SHP77 treated with DMSO at 0.1 percent for 48 hours (cell line): ENCODE measurements around the gene HMOX1.

ENCODE experiments used
- DNase-seq: peaks from one replicate; lab custom pipeline; 2025; lab: John Stamatoyannopoulos, UW

Gene HMOX1

GRCh38 chr22:35406443-35406842 lies 25.5 kb downstream of the HMOX1 start:
- DNase-seq: no peak

DNA sequence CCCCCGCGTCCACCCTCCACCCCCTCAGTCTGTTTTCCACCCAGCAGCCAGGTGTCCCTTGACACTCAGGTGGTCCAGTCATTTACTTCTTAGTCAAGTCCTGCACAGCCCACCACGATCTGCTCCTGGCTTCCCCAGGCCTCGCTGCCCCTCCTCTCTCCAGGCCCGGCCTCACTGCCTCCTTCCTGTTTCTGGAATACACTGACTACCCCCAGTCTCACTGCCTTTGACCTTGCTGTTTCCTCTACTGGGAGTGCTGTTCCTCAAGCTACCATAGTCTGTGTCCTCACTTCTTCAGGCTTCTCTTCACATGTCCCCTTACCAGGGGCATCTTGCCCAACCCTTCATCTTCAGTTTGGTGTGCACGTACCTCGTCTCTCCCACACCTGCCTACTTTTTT lies 26.5 kb downstream of the HMOX1 start:
- no peak for DNase-seq

DNA sequence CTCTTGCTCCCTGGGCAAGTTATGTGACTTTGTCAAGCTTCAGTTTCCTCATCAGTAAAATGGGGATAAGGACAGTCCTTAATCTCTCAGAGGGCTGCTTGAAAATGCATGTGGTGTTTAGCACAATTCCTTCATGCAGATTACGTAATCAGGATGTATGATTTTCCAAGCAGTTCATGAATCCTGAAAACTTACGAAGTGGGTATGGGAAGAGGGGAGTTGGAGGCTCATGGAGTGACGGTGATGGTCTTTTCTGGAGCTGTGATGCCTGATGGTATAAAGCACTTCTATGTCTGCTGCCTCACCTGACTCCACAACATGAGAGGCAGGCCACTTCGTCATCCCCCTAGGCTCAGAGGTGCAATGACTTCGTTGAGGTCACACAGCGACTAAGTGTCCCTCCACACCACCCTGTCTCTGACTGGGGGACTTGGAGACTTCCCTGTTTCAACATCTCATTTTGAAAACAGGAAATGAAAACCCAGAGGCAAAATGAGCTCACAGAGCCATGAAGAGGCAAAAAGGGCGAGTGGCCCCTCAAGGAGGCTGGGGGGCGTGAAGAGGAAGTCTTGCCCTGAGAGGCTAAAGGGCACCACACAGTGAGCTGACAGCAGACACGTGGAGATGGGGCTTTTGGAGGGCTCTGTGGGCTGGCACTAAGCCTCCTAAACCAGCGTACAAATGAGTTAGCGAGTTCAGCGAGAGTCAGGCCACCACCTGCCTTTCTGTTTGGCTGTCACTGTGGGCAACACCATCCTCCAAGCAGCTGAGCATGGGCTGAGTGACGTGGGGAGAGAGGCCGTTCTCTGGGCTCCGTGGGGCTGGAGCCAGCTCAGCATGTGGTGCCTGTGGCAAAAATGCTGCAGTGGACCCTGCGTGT lies 29.1 kb downstream of the HMOX1 start:
- no peak for DNase-seq

- no peak for DNase-seq
Measured at GRCh38 chr22:35410663-35411034, 29.8 kb downstream of the HMOX1 start.

DNA sequence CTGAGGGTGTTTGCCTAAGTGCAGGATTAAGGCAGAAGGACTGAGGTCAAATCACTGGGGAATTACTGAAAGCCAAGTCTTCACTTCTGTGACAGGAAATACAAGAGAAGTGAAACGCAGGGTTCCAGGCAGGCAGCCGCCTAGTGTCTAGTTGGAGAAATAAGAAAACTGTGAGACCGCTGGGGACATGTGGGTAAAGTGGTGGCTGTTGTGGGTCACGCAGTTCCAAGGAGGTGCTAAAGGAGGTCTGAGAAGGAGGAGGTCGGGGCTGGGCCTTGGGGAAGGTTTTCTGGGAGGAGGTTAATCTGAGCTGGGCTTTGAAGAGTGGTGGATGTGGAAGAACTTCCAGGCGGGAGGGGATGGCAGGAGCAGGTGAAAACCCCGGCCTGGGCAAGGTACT lies 30.2 kb downstream of the HMOX1 start:
- no peak for DNase-seq

DNA sequence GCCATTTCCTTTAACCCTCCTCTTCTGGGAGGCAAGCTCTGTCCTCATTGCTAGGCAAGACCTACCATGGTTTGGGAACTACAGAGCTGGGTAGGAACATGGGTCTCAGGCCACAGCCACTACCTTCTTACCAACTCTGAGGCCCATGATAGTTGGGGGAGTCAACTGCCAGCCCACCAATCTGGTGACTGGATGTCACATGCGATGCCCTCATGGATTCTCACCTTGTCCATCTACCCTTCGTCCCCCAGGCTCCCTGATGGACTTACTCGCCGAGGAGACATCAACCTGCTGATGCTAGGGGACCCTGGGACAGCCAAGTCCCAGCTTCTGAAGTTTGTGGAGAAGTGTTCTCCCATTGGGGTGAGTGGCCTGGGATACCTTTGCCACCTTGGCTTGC lies 32.7 kb downstream of the HMOX1 start:
- no peak for DNase-seq

GRCh38 chr22:35417606-35418005 lies 36.7 kb downstream of the HMOX1 start:
- no peak for DNase-seq

GRCh38 chr22:35418088-35418487 lies 37.2 kb downstream of the HMOX1 start:
- DNase-seq: no peak

GRCh38 chr22:35418731-35419130 lies 37.8 kb downstream of the HMOX1 start:
- DNase-seq: no peak

GRCh38 chr22:35419756-35420155 lies 38.9 kb downstream of the HMOX1 start:
- no peak for DNase-seq

DNA sequence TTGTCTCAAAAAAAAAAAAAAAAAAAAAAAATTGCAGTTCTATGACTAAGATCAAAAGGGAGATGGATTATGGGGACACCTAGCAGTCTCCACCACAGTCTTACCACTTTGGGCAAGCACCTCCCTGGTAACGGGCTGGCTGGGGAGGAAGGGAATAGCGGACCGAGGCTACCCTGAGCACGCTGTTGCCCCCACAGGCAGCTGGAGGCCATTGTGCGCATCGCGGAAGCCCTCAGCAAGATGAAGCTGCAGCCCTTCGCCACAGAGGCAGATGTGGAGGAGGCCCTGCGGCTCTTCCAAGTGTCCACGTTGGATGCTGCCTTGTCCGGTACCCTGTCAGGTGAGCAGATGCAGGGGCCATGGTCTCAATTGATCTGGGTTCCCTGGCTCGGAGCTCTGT lies 40.2 kb downstream of the HMOX1 start:
- DNase-seq: no peak

GRCh38 chr22:35422145-35422544 lies 41.2 kb downstream of the HMOX1 start:
- no peak for DNase-seq

GRCh38 chr22:35422936-35423335 lies 42.0 kb downstream of the HMOX1 start:
- no peak for DNase-seq

DNA sequence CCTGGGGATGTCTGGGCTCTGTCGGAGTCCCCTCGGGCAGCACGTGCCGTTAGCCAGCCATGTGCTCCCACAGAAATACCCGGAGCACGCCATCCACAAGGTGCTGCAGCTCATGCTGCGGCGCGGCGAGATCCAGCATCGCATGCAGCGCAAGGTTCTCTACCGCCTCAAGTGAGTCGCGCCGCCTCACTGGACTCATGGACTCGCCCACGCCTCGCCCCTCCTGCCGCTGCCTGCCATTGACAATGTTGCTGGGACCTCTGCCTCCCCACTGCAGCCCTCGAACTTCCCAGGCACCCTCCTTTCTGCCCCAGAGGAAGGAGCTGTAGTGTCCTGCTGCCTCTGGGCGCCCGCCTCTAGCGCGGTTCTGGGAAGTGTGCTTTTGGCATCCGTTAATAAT lies 43.2 kb downstream of the HMOX1 start:
- DNase-seq: no peak

DNA sequence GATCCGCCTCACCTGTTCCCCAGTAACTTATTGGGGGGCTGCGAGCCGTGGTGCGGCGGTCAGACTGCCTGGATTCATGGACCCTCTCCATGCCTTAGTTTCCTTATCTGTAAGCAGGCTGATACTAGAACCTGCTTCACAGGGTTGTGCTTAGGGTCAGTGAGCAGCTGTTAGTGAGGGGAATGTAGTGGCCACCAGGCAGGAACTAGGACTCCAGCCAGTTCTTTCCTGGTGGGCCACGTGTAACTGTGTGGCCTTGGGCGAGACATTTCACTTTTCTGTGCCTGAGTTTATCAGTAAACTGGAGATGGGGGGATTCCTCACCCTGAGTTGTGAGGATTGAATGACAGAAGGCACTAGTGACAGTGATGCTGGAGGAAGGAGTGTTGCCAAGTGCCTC lies 43.9 kb downstream of the HMOX1 start:
- no peak for DNase-seq

GRCh38 chr22:35425546-35425945 lies 44.6 kb downstream of the HMOX1 start:
- no peak for DNase-seq

DNA sequence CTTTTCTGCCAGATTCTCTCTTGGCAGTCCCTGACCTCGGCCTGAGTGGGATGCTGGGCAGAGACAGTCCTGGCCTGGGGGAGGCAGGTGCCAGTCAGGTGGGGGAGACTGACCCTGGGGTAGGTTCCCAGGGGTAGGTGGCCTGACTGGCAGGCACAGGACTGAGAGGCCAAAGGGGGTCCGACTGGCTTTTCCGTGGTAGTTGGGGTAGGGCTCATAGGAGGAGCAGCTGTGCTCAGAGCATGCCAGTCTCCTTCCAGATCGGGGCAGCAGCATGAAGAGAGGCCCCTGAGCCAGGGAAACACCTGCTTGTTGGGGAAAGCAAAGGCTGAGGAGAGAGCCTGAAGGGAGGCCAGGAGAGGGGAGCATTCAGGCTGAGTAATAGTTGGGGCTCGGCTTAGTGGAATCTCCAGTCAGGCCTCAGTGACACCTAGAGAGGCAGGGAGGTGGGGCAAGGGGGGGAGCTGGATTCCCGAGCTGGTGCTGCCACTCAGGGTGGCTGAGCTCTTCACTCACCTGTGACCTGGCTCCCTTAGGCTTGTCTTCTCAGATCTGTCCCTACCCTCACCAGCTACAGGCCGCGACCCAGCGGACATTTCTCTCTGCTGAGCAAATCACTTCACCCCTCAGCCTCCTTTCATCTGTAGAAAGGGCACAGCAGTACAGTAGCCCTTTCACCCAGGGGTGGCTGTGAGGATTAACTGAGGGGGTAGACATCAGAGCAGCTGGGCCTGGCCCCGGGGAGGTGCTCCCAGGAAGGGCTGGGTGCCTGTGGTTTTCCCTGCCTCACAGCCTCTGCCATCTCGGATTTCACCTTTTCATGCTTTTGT lies 45.3 kb downstream of the HMOX1 start:
- no peak for DNase-seq

GRCh38 chr22:35426801-35427140 lies 45.9 kb downstream of the HMOX1 start:
- DNase-seq: no peak

- DNase-seq: peak; percentile 51
Measured at GRCh38 chr22:35430897-35431322, 50.0 kb downstream of the HMOX1 start.

DNA sequence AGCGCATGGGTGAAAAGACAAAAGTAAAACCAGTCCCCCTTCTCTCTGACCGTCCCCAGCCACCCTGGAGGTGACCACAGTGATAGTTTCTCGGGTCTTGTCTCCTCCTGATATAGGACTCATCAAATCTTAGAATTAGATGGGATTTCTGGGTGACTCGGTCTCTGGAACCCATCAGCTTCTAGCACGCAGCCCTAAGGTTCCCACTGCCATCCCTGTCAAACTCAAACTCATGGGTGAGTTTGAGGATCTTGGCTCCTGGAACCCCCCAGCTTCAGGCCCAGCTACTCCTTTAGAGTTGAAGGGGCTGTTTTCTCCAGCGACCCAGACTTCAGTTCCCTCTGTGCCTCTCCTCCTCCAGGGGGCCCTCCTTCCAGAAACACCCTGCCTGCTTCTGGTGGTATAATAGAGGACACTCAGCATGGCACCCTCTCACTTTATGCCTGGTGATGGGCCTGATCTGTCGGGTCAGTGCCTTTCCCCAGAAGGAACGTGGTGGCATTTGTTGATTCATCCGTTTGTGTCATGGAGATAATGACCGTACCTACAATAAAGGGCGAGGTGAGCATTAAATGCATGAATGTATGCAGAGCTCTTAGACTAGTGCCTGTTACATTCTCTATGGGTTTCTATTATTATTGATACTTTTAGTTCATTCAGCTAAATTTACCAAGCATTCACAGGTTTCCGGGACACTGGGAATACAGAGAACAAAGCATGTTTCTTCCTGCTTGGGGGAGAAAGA lies 50.8 kb downstream of the HMOX1 start:
- no peak for DNase-seq

GRCh38 chr22:35432228-35432905 lies 51.5 kb downstream of the HMOX1 start:
- DNase-seq: no peak

GRCh38 chr22:35434061-35434710 lies 53.3 kb downstream of the HMOX1 start:
- DNase-seq: no peak
